Caco-2 (cell line): ENCODE data around the gene ALPP. TPM values are rescaled to one million over a fixed set of nuclear protein-coding genes. Genes with fewer than 3 reads are reported as not detected.

Experiments
- BruUV-seq: library from RNA; stranded (reverse); fragments of 400-500 nt; replicated peaks from 2 replicates; lab custom pipeline; 2021; lab: Mats Ljungman, UMichigan
- CTCF ChIA-PET: fragments of 300-600 bp; sonication (Branson Sonifier 250); formaldehyde crosslinking; loops from one replicate; lab custom pipeline; 2022; ENCODE audit warnings: antibody characterized with exemption; lab: Charles Lee
- POLR2A ChIA-PET: fragments of 300-600 bp; sonication (Branson Sonifier 250); formaldehyde crosslinking; loops from one replicate; lab custom pipeline; 2022; ENCODE audit warnings: antibody characterized with exemption; lab: Charles Lee
- DNase-seq, 2 experiments: peaks; one replicate each; pipeline versions ENCODE4 v3.0.0 to v3.0.0-alpha.2; 2020 to 2022
- H3K27me3 ChIP-seq: replicated peaks from 2 replicates; pipeline ENCODE4 v1.6.0; 2011; ENCODE audit warnings: low read length; ENCODE audit not compliant: control insufficient read depth, insufficient read depth
- H3K36me3 ChIP-seq: 2 replicates; pipeline ENCODE4 v1.5.1; 2011; ENCODE audit warnings: low read length; ENCODE audit not compliant: control insufficient read depth, insufficient read depth
- H3K4me1 ChIP-seq: fragments of 250-450 bp; sonication (Bioruptor Pico); 2 replicates; pipeline ENCODE4 v1.5.1; 2020; ENCODE audit warnings: mild to moderate bottlenecking
- H3K4me3 ChIP-seq: 2 replicates; pipeline ENCODE4 v1.5.1; 2011; ENCODE audit warnings: low read depth, mild to moderate bottlenecking, control low read depth, low read length
- H3K9me3 ChIP-seq: fragments of 250-450 bp; sonication (Bioruptor Pico); 2 replicates; pipeline ENCODE4 v1.5.1; 2020; ENCODE audit warnings: mild to moderate bottlenecking, moderate library complexity
- H3K27ac Mint-ChIP-seq: one replicate; pipeline ENCODE4 v1.8.0; 2022; ENCODE audit warnings: mixed read lengths; ENCODE audit not compliant: unreplicated experiment
- H3K27me3 Mint-ChIP-seq: one replicate; pipeline ENCODE4 v1.8.0; 2022; ENCODE audit warnings: mixed read lengths; ENCODE audit not compliant: insufficient read depth, unreplicated experiment
- H3K36me3 Mint-ChIP-seq: one replicate; pipeline ENCODE4 v1.8.0; 2022; ENCODE audit warnings: mild to moderate bottlenecking, mixed read lengths; ENCODE audit not compliant: insufficient read depth, unreplicated experiment
- H3K4me1 Mint-ChIP-seq: one replicate; pipeline ENCODE4 v1.8.0; 2022; ENCODE audit warnings: low read depth, mixed read lengths; ENCODE audit not compliant: unreplicated experiment
- H3K4me3 Mint-ChIP-seq: one replicate; pipeline ENCODE4 v1.8.0; 2022; ENCODE audit warnings: mild to moderate bottlenecking, moderate library complexity, mixed read lengths; ENCODE audit not compliant: unreplicated experiment
- H3K9me3 Mint-ChIP-seq: one replicate; pipeline ENCODE4 v1.8.0; 2022; ENCODE audit warnings: mixed read lengths; ENCODE audit not compliant: unreplicated experiment
- intact Hi-C: fragments of 100-400 bp; cut with micrococcal nuclease; formaldehyde crosslinking; loops from one replicate; pipeline ENCODE4 v1.10.0; 2022; ENCODE audit not compliant: unreplicated experiment
- total RNA-seq: library from RNA; stranded (reverse); gene quantifications from 2 replicates; pipeline ENCODE4 v1.2.3, GENCODE V29; 2022
- TF ChIP-seq, protein P1 (sequence below), 2 experiments: fragments of 200-600 bp in 1 of 2; IDR thresholded peaks; 1 replicate in 1 of 2; 2 replicates in 1 of 2; pipeline versions ENCODE4 v1.5.1 to v1.8.0; 2011 to 2022; ENCODE audit warnings: antibody characterized with exemption in 1 of 2, control low read depth in 1 of 2, inconsistent platforms in 1 of 2, low read depth in 1 of 2, low read length in 1 of 2, mild to moderate bottlenecking in 1 of 2, moderate library complexity in 1 of 2; ENCODE audit not compliant: insufficient read depth in 1 of 2, severe bottlenecking in 1 of 2, unreplicated experiment in 1 of 2

ALPP gene
- total RNA-seq, 1 experiment from 2014 or later, result 4.9 TPM

DNA sequence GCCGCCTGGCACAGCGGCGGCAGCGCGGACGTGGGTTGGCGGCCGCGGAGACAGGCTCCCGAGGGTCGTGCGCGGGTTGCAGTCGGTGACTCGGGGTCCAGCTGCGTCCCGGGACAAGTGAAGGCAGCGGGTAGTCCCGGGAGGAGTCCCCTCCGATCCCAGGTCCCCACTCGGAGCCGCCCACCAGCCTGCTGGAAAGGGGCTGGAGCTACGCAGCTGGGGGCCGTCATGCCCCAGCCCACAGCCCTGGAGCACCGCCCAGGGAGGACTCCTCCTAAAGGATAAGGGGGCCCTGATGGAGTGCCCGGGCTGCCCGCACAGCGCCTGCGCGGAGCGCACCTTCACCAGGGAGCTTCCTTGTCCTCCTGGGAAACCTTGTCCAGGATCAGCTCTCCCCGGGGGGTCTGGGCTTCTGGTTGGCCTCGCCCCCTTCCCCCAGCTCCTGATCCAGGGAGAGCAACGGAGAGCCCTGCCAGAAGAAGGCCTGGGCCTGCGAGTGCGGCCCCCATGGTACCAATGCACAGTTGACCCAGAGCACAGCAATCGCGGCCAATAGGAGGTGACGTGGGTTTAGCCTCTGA, 25.9 kb upstream of the ALPP start:
- DNase-seq, result peak in 1 of 2 experiments; percentile 19
- intact Hi-C loops, result no loop called here
- H3K4me3 ChIP-seq, result no peak overlapping the region
- Mint-ChIP-seq H3K27me3 (no peaks in the 10 kb centered on the region), H3K36me3 (no peaks in the 10 kb centered on the region), H3K27ac (no peak overlapping the region), H3K9me3 (no peaks in the 10 kb centered on the region), H3K4me1 (no peaks in the 10 kb centered on the region), H3K4me3 (no peak overlapping the region)
- H3K9me3 ChIP-seq, result no peaks in the 10 kb centered on the region
- TF ChIP-seq, protein P1, sequence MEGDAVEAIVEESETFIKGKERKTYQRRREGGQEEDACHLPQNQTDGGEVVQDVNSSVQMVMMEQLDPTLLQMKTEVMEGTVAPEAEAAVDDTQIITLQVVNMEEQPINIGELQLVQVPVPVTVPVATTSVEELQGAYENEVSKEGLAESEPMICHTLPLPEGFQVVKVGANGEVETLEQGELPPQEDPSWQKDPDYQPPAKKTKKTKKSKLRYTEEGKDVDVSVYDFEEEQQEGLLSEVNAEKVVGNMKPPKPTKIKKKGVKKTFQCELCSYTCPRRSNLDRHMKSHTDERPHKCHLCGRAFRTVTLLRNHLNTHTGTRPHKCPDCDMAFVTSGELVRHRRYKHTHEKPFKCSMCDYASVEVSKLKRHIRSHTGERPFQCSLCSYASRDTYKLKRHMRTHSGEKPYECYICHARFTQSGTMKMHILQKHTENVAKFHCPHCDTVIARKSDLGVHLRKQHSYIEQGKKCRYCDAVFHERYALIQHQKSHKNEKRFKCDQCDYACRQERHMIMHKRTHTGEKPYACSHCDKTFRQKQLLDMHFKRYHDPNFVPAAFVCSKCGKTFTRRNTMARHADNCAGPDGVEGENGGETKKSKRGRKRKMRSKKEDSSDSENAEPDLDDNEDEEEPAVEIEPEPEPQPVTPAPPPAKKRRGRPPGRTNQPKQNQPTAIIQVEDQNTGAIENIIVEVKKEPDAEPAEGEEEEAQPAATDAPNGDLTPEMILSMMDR (IDR thresholded peaks at IDR 0.05; ENCODE audit: insufficient read depth in 1 of 2, low read depth in 1 of 2, low read length in 1 of 2, severe bottlenecking in 1 of 2, unreplicated experiment in 1 of 2), result no peak
- H3K36me3 ChIP-seq, result no peaks in the 10 kb centered on the region
- no peaks in the 10 kb centered on the region for H3K27me3 ChIP-seq
- BruUV-seq, result no TSS peak
- CTCF ChIA-PET, result interaction anchor here (0.5 kb wide), 1 partner anchor 579 kb away, joined by 3 read pairs; no protein-coding TSS in a partner anchor
- POLR2A ChIA-PET, result no interaction called here
- H3K4me1 ChIP-seq, result peaks cover 6% of the 10 kb centered on the region

DNA sequence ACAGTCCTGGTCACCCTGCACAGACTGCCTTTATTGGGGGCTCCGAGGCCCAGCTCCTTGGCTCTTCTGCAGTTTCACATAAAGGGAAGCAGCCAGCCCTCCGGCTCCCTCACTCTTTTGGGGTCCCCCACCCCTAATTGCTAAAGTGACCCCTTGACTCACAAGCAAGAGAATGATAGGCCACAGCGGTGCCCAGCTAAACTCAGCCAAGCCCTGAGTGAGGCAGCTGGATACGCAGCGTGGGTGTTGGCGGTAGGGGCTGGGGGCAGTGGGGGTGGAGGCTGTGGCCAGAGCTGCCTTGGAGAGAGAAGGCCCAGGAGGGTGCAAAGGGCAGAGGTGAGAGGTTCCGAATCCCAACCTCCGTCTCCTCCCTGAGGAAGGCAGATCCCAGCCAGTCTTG, 25.5 kb upstream of the ALPP start:
- BruUV-seq, result no TSS peak
- ChIA-PET POLR2A (no interaction called here), CTCF (interaction anchor here (0.5 kb wide), 1 partner anchor 579 kb away, joined by 3 read pairs; no protein-coding TSS in a partner anchor)
- Histone ChIP-seq H3K4me3 (no peak overlapping the region), H3K4me1 (peaks cover 6% of the 10 kb centered on the region), H3K27me3 (no peaks in the 10 kb centered on the region), H3K9me3 (no peaks in the 10 kb centered on the region), H3K36me3 (no peaks in the 10 kb centered on the region)
- intact Hi-C loops, result no loop called here
- TF ChIP-seq, protein P1 (IDR thresholded peaks at IDR 0.05; ENCODE audit: insufficient read depth in 1 of 2, low read depth in 1 of 2, low read length in 1 of 2, severe bottlenecking in 1 of 2, unreplicated experiment in 1 of 2), result no peak
- no peaks in the 10 kb centered on the region for H3K36me3 Mint-ChIP-seq
- no peak overlapping the region for H3K4me3 Mint-ChIP-seq
- H3K9me3 Mint-ChIP-seq, result no peaks in the 10 kb centered on the region
- H3K27ac Mint-ChIP-seq, result no peak overlapping the region
- no peaks in the 10 kb centered on the region for H3K27me3 Mint-ChIP-seq
- H3K4me1 Mint-ChIP-seq, result no peaks in the 10 kb centered on the region
- peak in 1 of 2 experiments; percentile 11 for DNase-seq

DNA sequence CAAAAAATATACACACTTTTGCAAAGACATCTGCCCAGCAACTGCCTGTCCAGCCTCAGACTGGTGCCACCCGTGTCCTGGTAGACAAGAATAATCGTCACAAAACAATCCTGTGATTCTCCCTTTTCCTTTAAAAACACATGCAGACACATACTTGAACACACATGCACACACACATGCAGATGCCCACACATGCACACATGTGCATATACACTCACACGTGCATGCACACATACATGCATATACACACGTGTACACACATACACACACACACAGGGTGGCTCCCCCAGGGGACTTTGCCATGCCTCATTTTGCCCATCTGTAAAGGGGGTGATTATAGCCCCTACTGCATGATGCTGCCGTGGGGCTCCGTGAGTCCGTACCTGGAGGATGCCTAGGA, 24.9 kb upstream of the ALPP start:
- ChIA-PET POLR2A (interaction anchor here (0.6 kb wide), 1 partner anchor 654 kb away, joined by 3 read pairs; no protein-coding TSS in a partner anchor), CTCF (interaction anchor here (0.6 kb wide), 1 partner anchor 80 kb away, joined by 3 read pairs; no protein-coding TSS in a partner anchor)
- H3K9me3 Mint-ChIP-seq, result no peaks in the 10 kb centered on the region
- TF ChIP-seq, protein P1 (IDR thresholded peaks at IDR 0.05; ENCODE audit: insufficient read depth in 1 of 2, low read depth in 1 of 2, low read length in 1 of 2, severe bottlenecking in 1 of 2, unreplicated experiment in 1 of 2), result no peak
- Histone ChIP-seq H3K4me3 (no peak overlapping the region), H3K27me3 (no peaks in the 10 kb centered on the region), H3K4me1 (peaks cover 6% of the 10 kb centered on the region), H3K9me3 (no peaks in the 10 kb centered on the region), H3K36me3 (no peaks in the 10 kb centered on the region)
- no peak for DNase-seq
- no peaks in the 10 kb centered on the region for H3K27me3 Mint-ChIP-seq
- H3K27ac Mint-ChIP-seq, result no peak overlapping the region
- no peak overlapping the region for H3K4me3 Mint-ChIP-seq
- no TSS peak for BruUV-seq
- no peaks in the 10 kb centered on the region for H3K4me1 Mint-ChIP-seq
- intact Hi-C loops, result no loop called here
- H3K36me3 Mint-ChIP-seq, result no peaks in the 10 kb centered on the region
